A673 (cell line): ENCODE data around the gene HS3ST4.

Experiments
- CTCF ChIP-seq: fragments of 300-800, 200-600 bp; sonication (generic); conservative IDR thresholded peaks from 2 replicates; pipeline ENCODE4 v1.5.1; 2017; ENCODE audit warnings: low read depth, mild to moderate bottlenecking, antibody characterized with exemption, low read length, moderate library complexity, mixed read lengths
- EZH2 ChIP-seq: fragments of 200-600 bp; sonication (generic); IDR thresholded peaks from 2 replicates; pipeline ENCODE4 v1.6.1; 2017; ENCODE audit warnings: borderline replicate concordance, low read depth, mild to moderate bottlenecking, mixed read lengths, antibody characterized with exemption, low read length; ENCODE audit not compliant: poor library complexity, severe bottlenecking

DNA sequence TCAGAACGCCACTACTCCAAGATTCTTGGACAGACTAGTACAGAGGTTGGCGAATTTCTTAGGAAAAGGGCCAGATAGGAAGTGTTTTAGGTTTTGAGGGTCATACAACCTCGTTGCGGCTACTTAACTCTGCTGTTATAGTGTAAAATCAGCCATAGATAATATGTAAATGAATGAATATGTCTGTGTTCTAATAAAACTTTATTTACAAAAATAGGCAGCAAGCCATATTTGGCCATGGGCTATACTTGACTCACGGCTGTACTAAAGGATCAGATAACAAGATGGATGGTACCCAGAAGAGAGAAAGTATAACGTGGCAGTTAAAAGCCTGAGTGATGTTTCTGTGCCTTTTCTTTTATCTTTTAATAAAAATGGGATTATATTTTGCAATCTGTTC, 125.5 kb downstream of the HS3ST4 start:
- TF ChIP-seq CTCF (no peak), EZH2 (no peak)
